AG09309 (cell line): ENCODE data around the gene KLHL18.
"Not testable (repeated sequence)": the region's sequence is repeated elsewhere in the genome, so short reads cannot be mapped to it uniquely, and the experiment has no call there.

Experiments
- DNase-seq: peaks from one replicate; pipeline ENCODE4 v3.0.0-alpha.2; 2010; ENCODE audit warnings: low read depth
- H3K4me3 ChIP-seq: 2 replicates; pipeline ENCODE4 v1.5.1; 2011; ENCODE audit warnings: mild to moderate bottlenecking, low read depth, low read length, moderate library complexity; ENCODE audit not compliant: control insufficient read depth
- CTCF ChIP-seq: IDR thresholded peaks from 2 replicates; pipeline ENCODE4 v1.5.1; 2011; ENCODE audit warnings: mild to moderate bottlenecking, low read depth, low read length, inconsistent platforms; ENCODE audit not compliant: insufficient read depth, control insufficient read depth; ENCODE audit errors: missing control alignments

Gene KLHL18

DNA sequence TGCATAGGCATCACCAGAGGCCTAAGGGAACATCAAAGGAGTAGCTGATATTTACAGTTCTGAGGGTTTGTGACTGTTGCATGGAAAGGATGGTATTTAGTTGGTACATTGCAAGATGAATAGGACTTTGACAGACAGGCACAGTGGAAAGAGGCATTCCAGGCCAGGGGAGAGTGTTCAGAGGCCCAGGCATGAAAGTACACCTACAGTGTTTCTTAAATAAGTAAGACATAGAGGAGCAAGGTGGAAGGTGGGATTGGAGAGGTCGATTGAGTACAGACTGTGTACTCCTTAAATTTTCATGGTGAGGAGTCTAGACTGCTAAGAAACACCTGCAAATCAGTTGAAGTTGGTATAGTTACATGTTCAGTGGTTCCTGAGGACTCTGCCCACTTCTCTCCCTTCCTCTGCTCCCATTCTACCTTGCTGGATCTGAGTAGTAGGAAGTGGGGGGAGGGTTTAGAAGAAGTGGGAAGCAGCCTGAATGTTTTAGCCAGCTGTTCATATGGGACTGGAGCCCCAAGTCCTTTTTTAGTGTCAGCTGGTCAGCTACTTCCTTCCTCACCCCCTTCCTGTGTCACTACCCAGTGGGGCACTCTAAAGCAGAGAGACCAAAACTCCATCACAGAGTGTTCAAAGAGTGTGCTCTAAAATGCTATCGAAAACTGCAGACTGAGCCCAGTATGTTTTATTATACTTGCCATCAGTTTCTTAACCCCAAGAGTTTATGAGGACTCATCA lies 14.0 kb downstream of the KLHL18 start:
- no peak overlapping the region for H3K4me3 ChIP-seq
- DNase-seq = no peak
- no peak for TF ChIP-seq CTCF

- no peak for DNase-seq
- H3K4me3 ChIP-seq = no peak overlapping the region
- no peak for TF ChIP-seq CTCF
Measured at GRCh38 chr3:47298439-47298838, 15.7 kb downstream of the KLHL18 start.

DNA sequence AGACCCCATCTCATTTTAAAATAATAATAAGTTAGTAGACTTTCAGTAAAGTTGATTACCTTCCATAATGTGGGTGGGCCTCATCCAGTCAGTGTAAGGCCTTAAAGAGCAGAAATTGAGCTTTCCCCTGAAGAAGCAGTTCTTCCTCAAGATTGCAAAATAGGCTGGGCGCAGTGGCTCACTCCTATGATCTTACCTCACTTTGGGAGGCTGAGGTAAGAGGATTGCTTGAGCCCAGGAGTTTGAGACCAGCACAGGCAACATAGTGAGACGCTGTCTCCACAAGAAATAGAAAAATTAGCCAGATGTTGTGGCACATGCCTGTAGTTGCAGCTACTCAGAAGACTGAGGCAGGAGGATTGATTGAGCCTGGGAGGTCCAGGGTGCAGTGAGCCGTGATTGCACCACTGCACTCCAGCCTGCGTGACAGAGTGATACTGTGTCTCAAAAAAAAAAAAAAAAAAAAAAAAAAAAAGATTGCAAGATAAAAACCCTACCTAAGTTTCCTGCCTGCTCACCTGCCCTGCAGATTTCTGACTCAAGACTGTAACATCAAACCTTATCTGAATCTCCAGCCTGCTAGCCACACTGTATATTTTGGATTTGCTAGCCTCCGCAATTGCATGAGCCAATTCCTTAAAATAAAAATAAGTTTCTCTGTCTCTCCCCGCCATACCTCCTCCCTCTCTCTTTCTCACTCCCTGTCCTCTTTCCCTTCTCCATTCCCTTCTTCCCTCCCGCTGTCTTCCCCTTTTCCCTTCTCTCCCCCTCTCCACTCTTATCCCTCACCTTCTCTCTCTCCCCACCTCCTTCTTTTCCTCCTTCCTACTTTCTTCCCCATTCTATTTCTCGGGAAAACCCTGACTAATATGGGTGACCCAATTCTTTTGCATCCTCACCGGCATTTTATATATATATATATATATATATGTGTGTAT lies 16.9 kb downstream of the KLHL18 start:
- no peak overlapping the region for H3K4me3 ChIP-seq
- DNase-seq = no peak
- TF ChIP-seq CTCF = no peak

GRCh38 chr3:47301456-47301855 lies 18.7 kb downstream of the KLHL18 start:
- no peak overlapping the region for H3K4me3 ChIP-seq
- no peak for DNase-seq
- no peak for TF ChIP-seq CTCF

DNA sequence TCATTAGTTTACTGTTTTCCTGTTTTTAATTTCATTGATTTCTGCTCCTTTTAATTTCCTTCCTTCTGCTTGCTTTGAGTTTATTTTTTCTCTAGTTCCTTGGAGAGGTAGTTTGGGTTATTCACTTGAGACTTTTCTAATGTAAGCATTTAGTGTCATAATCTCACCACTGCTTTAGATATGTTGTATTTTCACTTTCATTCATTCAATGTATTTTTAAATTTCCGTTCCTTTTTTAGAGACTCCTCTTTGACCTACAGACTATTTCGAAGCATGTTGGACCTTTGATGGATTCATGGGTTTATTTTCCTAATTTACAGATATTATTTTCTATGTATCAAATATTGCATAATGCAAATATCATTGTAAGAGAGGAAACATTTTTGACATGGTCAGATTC lies 23.3 kb downstream of the KLHL18 start:
- TF ChIP-seq CTCF = no peak
- DNase-seq = no peak
- H3K4me3 ChIP-seq = no peak overlapping the region

DNA sequence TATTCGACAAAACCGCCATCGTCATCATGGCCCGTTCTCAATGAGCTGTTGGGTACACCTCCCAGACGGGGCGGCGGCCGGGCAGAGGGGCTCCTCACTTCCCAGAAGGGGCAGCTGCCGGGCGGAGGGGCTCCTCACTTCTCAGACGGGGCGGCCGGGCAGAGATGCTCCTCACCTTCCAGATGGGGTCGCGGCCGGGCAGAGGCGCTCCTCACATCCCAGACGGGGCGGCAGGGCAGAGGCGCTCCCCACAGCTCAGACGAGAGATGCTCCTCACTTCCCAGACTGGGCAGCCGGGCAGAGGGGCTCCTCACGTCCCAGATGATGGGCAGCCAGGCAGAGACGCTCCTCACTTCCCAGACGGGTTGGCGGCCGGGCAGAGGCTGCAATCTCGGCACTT lies 26.5 kb downstream of the KLHL18 start:
- DNase-seq, H3K4me3 ChIP-seq: not testable (repeated sequence)

- DNase-seq = no peak
- no peak overlapping the region for H3K4me3 ChIP-seq
- no peak for TF ChIP-seq CTCF
Measured at GRCh38 chr3:47310391-47310790, 27.6 kb downstream of the KLHL18 start.
